ENCODE data around the gene CTAGE1.

The CTAGE1 gene

GRCh38 chr18:22387364-22387763 lies 30.4 kb downstream of the CTAGE1 start:
- DNase-seq = no peak

- DNase-seq = no peak
These were observed 32.0 kb downstream of the CTAGE1 start for GRCh38 chr18:22385718-22386117.

GRCh38 chr18:22378672-22379282 lies 38.9 kb downstream of the CTAGE1 start:
- DNase-seq = no peak

GRCh38 chr18:22377769-22378168 lies 39.9 kb downstream of the CTAGE1 start:
- DNase-seq = no peak

- DNase-seq = no peak
These were observed 47.3 kb downstream of the CTAGE1 start for GRCh38 chr18:22370414-22370813.

- DNase-seq = no peak
These were observed 49.7 kb downstream of the CTAGE1 start for GRCh38 chr18:22368021-22368420.

GRCh38 chr18:22367303-22367702 lies 50.4 kb downstream of the CTAGE1 start:
- DNase-seq = no peak

GRCh38 chr18:22363867-22364463 lies 53.8 kb downstream of the CTAGE1 start:
- DNase-seq = no peak

All from NCI-H1105 treated with DMSO at 0.1 percent for 48 hours (cell line).